CD4-positive, alpha-beta T cell (primary cell): ENCODE results near the gene CALB2. TPM values are rescaled to one million over a fixed set of nuclear protein-coding genes. Genes with fewer than 3 reads are reported as not detected.

Experiments used
- ATAC-seq: fragments of 200-7000 bp; cut with Tn5 transposase; one replicate; pipeline ENCODE4 v1.10.0; 2022; ENCODE audit warnings: mild to moderate bottlenecking; ENCODE audit not compliant: poor library complexity
- CTCF ChIA-PET: fragments of 350-600 bp; sonication (Branson Sonifier 250); formaldehyde crosslinking; loops from one replicate; lab custom pipeline; 2021; ENCODE audit warnings: antibody characterized with exemption, inconsistent platforms; lab: Charles Lee
- POLR2A ChIA-PET: fragments of 350-600 bp; sonication (Branson Sonifier 250); formaldehyde crosslinking; loops from one replicate; lab custom pipeline; 2021; ENCODE audit warnings: antibody characterized with exemption, inconsistent platforms; lab: Charles Lee
- DNase-seq, 14 experiments: peaks; one replicate each; pipeline ENCODE4 v3.0.0-alpha.2; 2013 to 2020; ENCODE audit warnings: mixed read lengths in 2 of 14
- H3K27ac ChIP-seq, 2 donors: one replicate each; pipeline versions ENCODE4 v1.5.1 to v1.7.0; 2013; ENCODE audit warnings: low read length in 2 of 2, low read depth in 1 of 2, mild to moderate bottlenecking in 1 of 2
- H3K27me3 ChIP-seq, 2 experiments: 1 replicate in 1 of 2; 2 replicates in 1 of 2; pipeline versions ENCODE4 v1.6.1 to v1.7.0; 2013; ENCODE audit warnings: low read length in 2 of 2, control low read depth in 1 of 2, mild to moderate bottlenecking in 1 of 2, moderate library complexity in 1 of 2; ENCODE audit not compliant: insufficient read depth in 2 of 2, control insufficient read depth in 1 of 2
- H3K36me3 ChIP-seq: one replicate; pipeline ENCODE4 v1.6.1; 2013; ENCODE audit warnings: low read length, control low read depth; ENCODE audit not compliant: insufficient read depth
- H3K4me1 ChIP-seq: one replicate; pipeline ENCODE4 v1.6.1; 2013; ENCODE audit warnings: low read length, control low read depth; ENCODE audit not compliant: insufficient read depth
- H3K4me3 ChIP-seq: one replicate; pipeline ENCODE4 v1.5.1; 2013; ENCODE audit warnings: mild to moderate bottlenecking, low read length, moderate library complexity
- H3K9me3 ChIP-seq, 2 experiments: 1 replicate in 1 of 2; 2 replicates in 1 of 2; pipeline versions ENCODE4 v1.6.1 to v1.7.0; 2013; ENCODE audit warnings: low read length in 2 of 2, mild to moderate bottlenecking in 2 of 2, control low read depth in 1 of 2, moderate library complexity in 1 of 2; ENCODE audit not compliant: control insufficient read depth in 1 of 2, insufficient read depth in 1 of 2
- H3K27ac Mint-ChIP-seq: one replicate; pipeline ENCODE4 v1.8.0; 2020; ENCODE audit warnings: mixed read lengths
- H3K27me3 Mint-ChIP-seq: one replicate; pipeline ENCODE4 v1.8.0; 2021; ENCODE audit warnings: mixed read lengths
- H3K36me3 Mint-ChIP-seq: one replicate; pipeline ENCODE4 v1.8.0; 2021; ENCODE audit warnings: low read depth, mixed read lengths
- H3K4me1 Mint-ChIP-seq: one replicate; pipeline ENCODE4 v1.8.0; 2021; ENCODE audit warnings: low read depth, mixed read lengths
- H3K4me3 Mint-ChIP-seq: one replicate; pipeline ENCODE4 v1.8.0; 2020; ENCODE audit warnings: mild to moderate bottlenecking, mixed read lengths
- H3K9me3 Mint-ChIP-seq: one replicate; pipeline ENCODE4 v1.8.0; 2020; ENCODE audit warnings: mixed read lengths
- intact Hi-C, 2 experiments: fragments of 100-400 bp; cut with DNase I in 1 of 2; cut with micrococcal nuclease in 1 of 2; formaldehyde crosslinking; loops; one replicate each; pipeline versions ENCODE4 v1.15.1 to v1.9.0; 2023 to 2025; cut with DNase I, micrococcal nuclease
- total RNA-seq, 174 experiments: library from RNA in 2 of 174; stranded (reverse) in 2 of 174; gene quantifications; one replicate each; pipeline ENCODE4 v1.2.3 and lab custom pipeline; 2021 to 2026
- TF ChIP-seq, protein P1 (sequence below): fragments of 200-600 bp; IDR thresholded peaks from one replicate; pipeline ENCODE4 v1.8.0; 2022; ENCODE audit warnings: antibody characterized with exemption, mild to moderate bottlenecking

The CALB2 gene
- total RNA-seq, 2 experiments from 2014 or later, result not detected

DNA sequence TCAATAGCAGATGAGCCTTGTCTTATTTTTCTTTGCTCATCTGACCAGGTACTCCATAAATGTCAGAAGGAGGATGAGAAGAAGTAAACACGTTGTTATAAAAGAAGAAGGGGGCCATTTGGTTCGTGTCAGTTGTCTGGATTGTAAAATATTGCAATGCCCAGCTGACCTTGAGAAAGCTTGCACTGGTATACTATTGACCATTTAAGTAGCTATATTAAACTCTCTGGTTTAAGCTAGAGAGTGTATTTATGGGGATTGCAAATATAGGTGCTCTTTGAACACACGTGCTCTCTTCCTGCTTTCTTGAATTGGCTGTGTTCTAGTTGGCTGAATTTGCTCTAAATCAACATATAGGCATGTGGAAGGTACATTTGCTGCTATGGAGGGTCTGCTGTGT, 43.3 kb upstream of the CALB2 start:
- H3K4me3 ChIP-seq, result no peak overlapping the region
- no peaks in the 10 kb centered on the region for H3K9me3 ChIP-seq
- no peaks in the 10 kb centered on the region for H3K36me3 ChIP-seq
- intact Hi-C loops, result no loop called here
- no peaks in the 10 kb centered on the region for H3K4me1 ChIP-seq
- DNase-seq (no peak), ATAC-seq (no peak)
- H3K36me3 Mint-ChIP-seq, result no peaks in the 10 kb centered on the region
- H3K27ac ChIP-seq, result no peak overlapping the region
- ChIA-PET CTCF (no interaction called here), POLR2A (no interaction called here)
- H3K4me3 Mint-ChIP-seq, result no peak overlapping the region
- H3K9me3 Mint-ChIP-seq, result no peaks in the 10 kb centered on the region
- H3K27me3 ChIP-seq, result peaks cover 6 to 10% of the 10 kb centered on the region in 2 experiments
- H3K27me3 Mint-ChIP-seq, result peaks cover 56% of the 10 kb centered on the region
- TF ChIP-seq, protein P1, sequence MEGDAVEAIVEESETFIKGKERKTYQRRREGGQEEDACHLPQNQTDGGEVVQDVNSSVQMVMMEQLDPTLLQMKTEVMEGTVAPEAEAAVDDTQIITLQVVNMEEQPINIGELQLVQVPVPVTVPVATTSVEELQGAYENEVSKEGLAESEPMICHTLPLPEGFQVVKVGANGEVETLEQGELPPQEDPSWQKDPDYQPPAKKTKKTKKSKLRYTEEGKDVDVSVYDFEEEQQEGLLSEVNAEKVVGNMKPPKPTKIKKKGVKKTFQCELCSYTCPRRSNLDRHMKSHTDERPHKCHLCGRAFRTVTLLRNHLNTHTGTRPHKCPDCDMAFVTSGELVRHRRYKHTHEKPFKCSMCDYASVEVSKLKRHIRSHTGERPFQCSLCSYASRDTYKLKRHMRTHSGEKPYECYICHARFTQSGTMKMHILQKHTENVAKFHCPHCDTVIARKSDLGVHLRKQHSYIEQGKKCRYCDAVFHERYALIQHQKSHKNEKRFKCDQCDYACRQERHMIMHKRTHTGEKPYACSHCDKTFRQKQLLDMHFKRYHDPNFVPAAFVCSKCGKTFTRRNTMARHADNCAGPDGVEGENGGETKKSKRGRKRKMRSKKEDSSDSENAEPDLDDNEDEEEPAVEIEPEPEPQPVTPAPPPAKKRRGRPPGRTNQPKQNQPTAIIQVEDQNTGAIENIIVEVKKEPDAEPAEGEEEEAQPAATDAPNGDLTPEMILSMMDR, result no peak
- H3K4me1 Mint-ChIP-seq, result no peaks in the 10 kb centered on the region
- no peak overlapping the region for H3K27ac Mint-ChIP-seq

DNA sequence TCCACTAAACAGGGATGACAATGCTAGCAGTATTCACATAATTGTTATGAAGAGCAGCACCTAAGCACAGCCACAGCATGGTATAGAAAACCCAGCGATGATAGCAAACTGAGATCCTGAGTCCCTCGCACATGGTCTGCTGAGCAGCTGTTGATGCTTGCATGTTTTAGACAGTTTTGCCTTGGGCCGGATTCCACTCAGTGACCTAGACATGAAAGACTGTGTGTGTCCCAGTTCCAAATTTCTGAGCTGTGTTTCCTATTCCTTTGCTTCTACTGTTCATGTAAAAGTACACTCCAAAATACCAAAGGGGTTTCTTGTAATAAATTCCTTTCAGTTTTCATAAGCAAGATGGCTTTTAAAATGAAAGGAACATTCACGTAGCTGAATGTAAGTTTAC, 38.5 kb upstream of the CALB2 start:
- H3K36me3 Mint-ChIP-seq, result no peaks in the 10 kb centered on the region
- TF ChIP-seq, protein P1, result no peak
- Histone ChIP-seq H3K4me1 (no peaks in the 10 kb centered on the region), H3K27me3 (peaks cover 0 to 4% of the 10 kb centered on the region in 2 experiments), H3K4me3 (no peak overlapping the region), H3K27ac (no peak overlapping the region), H3K36me3 (no peaks in the 10 kb centered on the region), H3K9me3 (no peaks in the 10 kb centered on the region)
- no peak for DNase-seq
- ATAC-seq, result no peak
- H3K9me3 Mint-ChIP-seq, result no peaks in the 10 kb centered on the region
- no peak overlapping the region for H3K4me3 Mint-ChIP-seq
- ChIA-PET CTCF (no interaction called here), POLR2A (no interaction called here)
- no peaks in the 10 kb centered on the region for H3K4me1 Mint-ChIP-seq
- H3K27me3 Mint-ChIP-seq, result peaks cover 44% of the 10 kb centered on the region
- intact Hi-C loops, result no loop called here
- no peak overlapping the region for H3K27ac Mint-ChIP-seq

DNA sequence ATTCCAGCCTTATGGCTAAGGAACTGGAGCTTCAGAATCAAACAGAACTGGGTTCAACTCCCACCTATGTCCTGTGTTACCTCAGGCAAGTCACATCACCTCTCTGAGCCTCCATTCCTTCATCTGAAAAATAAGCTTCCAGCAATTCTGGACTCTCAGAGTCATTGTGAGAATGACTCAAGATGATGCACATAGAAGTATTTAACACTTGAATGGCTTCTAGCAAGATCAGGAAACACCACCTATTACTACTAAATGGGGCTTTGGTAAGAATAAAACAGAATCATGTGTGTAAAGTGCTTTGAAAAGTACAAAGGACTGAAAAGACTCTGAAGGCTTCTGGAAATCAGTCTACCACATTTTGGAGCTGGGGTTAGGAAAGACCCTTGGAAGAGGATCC, 30.8 kb upstream of the CALB2 start:
- peaks cover 0 to 7% of the 10 kb centered on the region in 2 experiments for H3K27me3 ChIP-seq
- no peak for DNase-seq
- no peaks in the 10 kb centered on the region for H3K4me1 Mint-ChIP-seq
- H3K27ac Mint-ChIP-seq, result no peak overlapping the region
- no peak for ATAC-seq
- no peak overlapping the region for H3K4me3 ChIP-seq
- no peaks in the 10 kb centered on the region for H3K4me1 ChIP-seq
- H3K9me3 ChIP-seq, result no peaks in the 10 kb centered on the region
- TF ChIP-seq, protein P1, result no peak
- no peaks in the 10 kb centered on the region for H3K9me3 Mint-ChIP-seq
- no peak overlapping the region for H3K27ac ChIP-seq
- no peaks in the 10 kb centered on the region for H3K36me3 ChIP-seq
- ChIA-PET POLR2A (no interaction called here), CTCF (no interaction called here)
- H3K27me3 Mint-ChIP-seq, result peaks cover 30% of the 10 kb centered on the region
- no peak overlapping the region for H3K4me3 Mint-ChIP-seq
- intact Hi-C loops, result no loop called here
- no peaks in the 10 kb centered on the region for H3K36me3 Mint-ChIP-seq
